Adrenal gland (tissue), 19 donors: Measurements from ENCODE around the gene EFCAB11. TPM values are rescaled to one million over a fixed set of nuclear protein-coding genes. Genes with fewer than 3 reads are reported as not detected.

ENCODE experiments used
- DNase-seq, 7 donors: peaks; one replicate each; pipeline ENCODE4 v3.0.0-alpha.2; 2019 to 2020
- H3K27ac ChIP-seq, 5 donors: fragments of 200-600 bp; sonication (generic) in 4 of 5; 1 replicate in 3 of 5; 2 replicates in 2 of 5; pipeline versions ENCODE4 v1.5.1 to v1.8.0; 2016 to 2020; ENCODE audit warnings: mild to moderate bottlenecking in 1 of 5
- H3K27me3 ChIP-seq: fragments of 200-600 bp; 2 replicates; pipeline ENCODE4 v1.8.0; 2021
- H3K36me3 ChIP-seq, 2 donors: fragments of 200-600 bp; replicated peaks in 1 of 2; 1 replicate in 1 of 2; 2 replicates in 1 of 2; pipeline versions ENCODE4 v1.5.1 to v1.8.0; 2018 to 2022
- H3K4me1 ChIP-seq, 2 donors: fragments of 200-600 bp; replicated peaks in 1 of 2; 1 replicate in 1 of 2; 2 replicates in 1 of 2; pipeline versions ENCODE4 v1.5.1 to v1.8.0; 2018 to 2021
- H3K4me3 ChIP-seq, 4 donors: fragments of 200-600 bp; sonication (generic) in 3 of 4; one replicate each; pipeline ENCODE4 v1.5.1; 2016 to 2018
- H3K9me3 ChIP-seq, 3 donors: fragments of 200-600 bp; sonication (generic) in 1 of 3; replicated peaks in 1 of 3; 1 replicate in 2 of 3; 2 replicates in 1 of 3; pipeline versions ENCODE4 v1.5.1 to v1.8.0; 2016 to 2021
- CTCF ChIP-seq, 6 experiments: fragments of 450-650 bp in 4 of 6; fragments of 200-600 bp in 2 of 6; sonication (generic) in 1 of 6; IDR thresholded peaks; 1 replicate in 5 of 6; 2 replicates in 1 of 6; pipeline versions ENCODE4 v1.5.1 to v1.8.0; 2016 to 2021; ENCODE audit warnings: antibody characterized with exemption in 6 of 6, mild to moderate bottlenecking in 2 of 6, moderate library complexity in 1 of 6
- POLR2A ChIP-seq, 2 donors: fragments of 450-650 bp; IDR thresholded peaks; one replicate each; pipeline ENCODE4 v1.6.1; 2017; ENCODE audit warnings: antibody characterized with exemption in 2 of 2, mild to moderate bottlenecking in 2 of 2, moderate library complexity in 1 of 2
- whole genome bisulfite sequencing, 4 donors: extraction: QIAGEN DNeasy Blood & Tissue Kit in 2 of 4; methylation state at CpG; one replicate each; pipeline versions ENCODE4 v1.1.5 to v1.1.7; 2013 to 2017; 5-methylcytosine and 5-hydroxymethylcytosine counted together
- intact Hi-C, 2 donors: fragments of 100-400 bp; cut with DNase I; formaldehyde crosslinking; loops; one replicate each; pipeline versions ENCODE4 v1.14.1 to v1.15.0; 2022 to 2023
- long read RNA-seq, 10 donors: library from polyadenylated mRNA in 3 of 10; unstranded in 2 of 10; stranded (forward) in 1 of 10; transcript quantifications; one replicate each; pipeline ENCODE4 v2.0.0 and lab custom pipeline, GENCODE V29; 2021 to 2026
- polyA plus RNA-seq, 3 donors: library from polyadenylated mRNA; stranded (reverse); fragments of 200-250 nt in 2 of 3; fragments of 350-450 nt in 1 of 3; fragmentation: Illumina TruSeq in 1 of 3; extraction: RNeasy Lipid Tissue Mini Kit (QIAGEN cat#74804) in 1 of 3; gene quantifications; one replicate each; pipeline ENCODE4 v1.2.3, GENCODE V29; 2013 to 2014
- total RNA-seq, 9 donors: library from RNA; depleted of rRNA in 4 of 9; stranded (reverse); fragments of >200 nt in 4 of 9; fragments of 120-200 nt in 1 of 9; fragmentation: NEBNext Ultra II Directional in 1 of 9; extraction: Animal tissue kit (Norgen Biotek cat#: 25700) in 1 of 9; gene quantifications; one replicate each; pipeline versions ENCODE4 v1.1.0 to v1.2.4, GENCODE V29; 2013 to 2023
- donor health status: healthy with polysubstance abuse.
- donor health status: Bipolar disorder and iron deficiency.
- donor health status: DM: yes; HTN: yes; CAD: no.
- donor health status: DM: no; HTN: no; CAD: no.
- donor health status: DM: no; HTN: no; CAD: no.
- donor health status: DM: yes; HTN: yes; CAD: no.

The EFCAB11 gene
- total RNA-seq (10 to 100 TPM in 3 of 9 donors, 1 to 10 TPM in 6; 5.0 to 16.9 (median 8.8) TPM), polyA plus RNA-seq (10 to 100 TPM in 1 of 3 donors, 1 to 10 TPM in 2; 4.0 to 11.5 (median 6.8) TPM)
- long read RNA-seq, donor 1, transcript EFCAB11-201 (6 exons, 3,095 nt): major isoform, 5 of 5 reads
- long read RNA-seq, donor 1, partial matches to known transcripts: 0 of 5 reads
- long read RNA-seq, donor 1, other reads (novel, unspliced or antisense): 0 of 5 reads
- long read RNA-seq, donor 2, transcript EFCAB11-201 (6 exons, 3,095 nt): major isoform, 5 of 6 reads
- long read RNA-seq, donor 2, partial matches to known transcripts: 0 of 6 reads
- long read RNA-seq, donor 2, other reads (novel, unspliced or antisense): 0 of 6 reads
- long read RNA-seq, donor 3, partial matches to known transcripts: 66 of 69 reads
- long read RNA-seq, donor 3, other reads (novel, unspliced or antisense): 0 of 69 reads
- long read RNA-seq, donor 4, transcript EFCAB11-201 (6 exons, 3,095 nt): major isoform, 5 of 6 reads
- long read RNA-seq, donor 4, partial matches to known transcripts: 0 of 6 reads
- long read RNA-seq, donor 4, other reads (novel, unspliced or antisense): 1 of 6 reads
- long read RNA-seq, donor 5, transcript EFCAB11-201 (6 exons, 3,095 nt): major isoform, 5 of 7 reads
- long read RNA-seq, donor 5, partial matches to known transcripts: 0 of 7 reads
- long read RNA-seq, donor 5, other reads (novel, unspliced or antisense): 0 of 7 reads
- long read RNA-seq, donor 6, partial matches to known transcripts: 0 of 2 reads
- long read RNA-seq, donor 6, other reads (novel, unspliced or antisense): 1 of 2 reads
- long read RNA-seq, donor 7, partial matches to known transcripts: 0 of 4 reads
- long read RNA-seq, donor 7, other reads (novel, unspliced or antisense): 0 of 4 reads
- long read RNA-seq, donor 8, partial matches to known transcripts: 0 of 4 reads
- long read RNA-seq, donor 8, other reads (novel, unspliced or antisense): 0 of 4 reads
- long read RNA-seq, donor 9, transcript EFCAB11-201 (6 exons, 3,095 nt): major isoform, 5 of 43 reads
- long read RNA-seq, donor 9, partial matches to known transcripts: 38 of 43 reads
- long read RNA-seq, donor 9, other reads (novel, unspliced or antisense): 0 of 43 reads
- long read RNA-seq, donor 10, partial matches to known transcripts: 0 of 5 reads
- long read RNA-seq, donor 10, other reads (novel, unspliced or antisense): 0 of 5 reads

DNA sequence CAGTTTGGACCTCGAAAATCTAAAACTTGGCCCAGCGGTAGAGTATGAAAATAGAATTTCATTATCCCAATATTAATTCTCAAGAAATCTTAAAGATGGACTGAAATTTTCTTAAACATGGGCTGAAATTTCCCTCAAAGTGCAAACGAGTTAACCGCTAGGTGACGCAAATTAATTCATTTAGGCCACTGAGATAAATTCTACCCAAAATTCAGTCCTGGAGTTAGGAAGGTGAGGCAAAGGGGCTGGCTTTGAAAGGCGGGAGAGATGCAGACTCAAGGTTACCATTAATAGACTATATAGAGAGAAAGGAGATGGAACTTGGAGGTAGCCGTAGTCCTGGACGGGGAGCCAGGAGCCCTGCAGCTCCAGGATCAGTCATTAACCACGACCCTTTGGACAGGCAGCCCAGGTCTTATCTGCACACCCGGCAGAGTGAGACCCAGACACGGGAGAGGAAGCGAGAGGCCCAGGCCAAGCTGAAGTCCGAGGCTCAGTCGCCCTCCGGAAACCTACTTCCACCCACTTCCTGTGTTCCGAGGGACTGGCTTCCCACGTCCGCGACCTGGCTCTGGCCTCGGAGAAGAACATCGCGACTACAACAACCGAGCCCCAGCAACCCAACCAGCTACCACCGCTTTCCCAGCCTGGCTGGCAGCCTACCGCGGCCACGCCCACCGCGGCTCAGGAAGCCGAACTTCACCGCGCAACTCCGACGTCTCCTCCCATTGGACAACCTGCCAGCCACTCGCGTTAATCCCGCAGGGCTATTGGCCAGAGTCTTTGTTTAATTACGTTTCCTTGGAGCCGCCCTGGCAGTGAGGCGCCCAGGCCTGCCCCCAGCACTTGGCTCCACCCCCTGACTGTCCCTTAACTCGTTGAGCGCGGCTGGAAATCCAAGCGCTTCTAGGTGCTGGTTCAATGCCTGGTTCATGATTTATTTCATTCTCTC is at the start of gene EFCAB11:
Gene EFCAB11, minus strand, starts transcription at position 661 of the 952 bp plus-strand sequence. Its CDS starts 70 bp downstream, at position 591.
- Histone ChIP-seq H3K27me3 (no peaks in the 10 kb centered on the region), H3K9me3 (no peaks in the 10 kb centered on the region), H3K36me3 (no peaks in the 10 kb centered on the region), H3K27ac (peak within 1 kb of the TSS in 4 of 5 donors; percentile 94 to 97 (median 94)), H3K4me3 (peak within 1 kb of the TSS; percentile 18 to 87 (median 70)), H3K4me1 (peaks cover 6 to 17% of the 10 kb centered on the region in 2 donors)
- peak in 1 of 2 donors; percentile 59 for TF ChIP-seq POLR2A (IDR thresholded peaks at IDR 0.05)
- peak in 1 of 6 experiments; percentile 19 for TF ChIP-seq CTCF (IDR thresholded peaks at IDR 0.05)
- peak; percentile 97 to 99 (median 98) for DNase-seq
- 2 to 5% (median 3%) methylated on average over 17 to 44 of the region's 44 CpGs for WGBS, 4 donors
- intact Hi-C loops: no loop called here

GRCh38 chr14:90003526-90004307 is 49.2 kb upstream of the EFCAB11 start:
- H3K27ac ChIP-seq: no peak overlapping the region
- no peaks in the 10 kb centered on the region for H3K36me3 ChIP-seq
- no peak overlapping the region for H3K4me3 ChIP-seq
- no peaks in the 10 kb centered on the region for H3K9me3 ChIP-seq
- DNase-seq: no peak
- intact Hi-C loops: no loop called here
- H3K4me1 ChIP-seq: no peaks in the 10 kb centered on the region
- TF ChIP-seq CTCF (IDR thresholded peaks at IDR 0.05) (no peak), POLR2A (IDR thresholded peaks at IDR 0.05) (no peak)
- 87 to 92% (median 90%) methylated on average over 6 of the region's 6 CpGs for WGBS, 4 donors
- H3K27me3 ChIP-seq: no peaks in the 10 kb centered on the region

DNA sequence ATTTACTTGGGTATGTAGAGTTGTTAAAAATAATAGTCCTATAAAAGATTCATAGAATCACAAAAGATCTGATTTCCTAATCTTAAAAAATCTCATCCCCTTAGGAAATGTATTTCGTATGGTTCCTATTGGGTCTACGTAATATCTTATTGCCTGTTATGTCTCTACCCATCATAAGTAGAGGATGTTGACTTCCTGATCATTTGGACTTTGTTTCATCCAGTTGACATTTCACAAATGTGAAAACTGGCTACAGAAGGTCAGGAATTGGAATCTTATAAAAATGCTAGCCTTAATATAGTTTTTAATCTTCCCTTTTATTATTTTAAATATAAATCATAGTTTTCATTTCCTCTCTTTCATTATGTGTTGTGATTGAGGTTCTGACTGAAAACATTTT is 46.4 kb upstream of the EFCAB11 start:
- intact Hi-C loops: no loop called here
- Histone ChIP-seq H3K36me3 (no peaks in the 10 kb centered on the region), H3K27ac (no peak overlapping the region), H3K4me1 (no peaks in the 10 kb centered on the region), H3K9me3 (no peaks in the 10 kb centered on the region), H3K4me3 (no peak overlapping the region), H3K27me3 (no peaks in the 10 kb centered on the region)
- WGBS, 4 donors: 95 to 99% (median 97%) methylated on average over 2 of the region's 2 CpGs
- no peak for DNase-seq
- TF ChIP-seq POLR2A (IDR thresholded peaks at IDR 0.05): no peak
- TF ChIP-seq CTCF (IDR thresholded peaks at IDR 0.05): no peak
